ENCODE results near the gene RBL2.

DNA sequence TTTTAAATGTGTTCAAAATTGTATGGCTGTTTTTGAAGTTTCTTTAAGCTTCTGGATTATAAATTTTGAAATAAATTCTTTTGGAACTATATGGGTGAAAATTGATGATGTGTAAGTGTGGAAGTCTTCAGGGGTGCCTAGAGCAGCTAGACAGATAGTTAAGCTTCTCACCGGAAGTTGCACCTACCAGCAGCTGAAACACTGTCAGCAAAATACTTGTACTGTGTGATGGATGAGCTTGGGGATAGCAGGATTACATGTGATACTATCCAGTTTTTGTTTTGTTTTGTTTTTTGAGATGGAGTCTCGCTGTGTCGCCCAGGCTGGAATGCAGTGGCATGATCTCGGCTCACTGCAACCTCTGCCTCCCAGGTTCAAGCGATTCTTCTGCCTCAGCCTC is 19.7 kb downstream of the RBL2 start:
- TF ChIP-seq, protein P1, sequence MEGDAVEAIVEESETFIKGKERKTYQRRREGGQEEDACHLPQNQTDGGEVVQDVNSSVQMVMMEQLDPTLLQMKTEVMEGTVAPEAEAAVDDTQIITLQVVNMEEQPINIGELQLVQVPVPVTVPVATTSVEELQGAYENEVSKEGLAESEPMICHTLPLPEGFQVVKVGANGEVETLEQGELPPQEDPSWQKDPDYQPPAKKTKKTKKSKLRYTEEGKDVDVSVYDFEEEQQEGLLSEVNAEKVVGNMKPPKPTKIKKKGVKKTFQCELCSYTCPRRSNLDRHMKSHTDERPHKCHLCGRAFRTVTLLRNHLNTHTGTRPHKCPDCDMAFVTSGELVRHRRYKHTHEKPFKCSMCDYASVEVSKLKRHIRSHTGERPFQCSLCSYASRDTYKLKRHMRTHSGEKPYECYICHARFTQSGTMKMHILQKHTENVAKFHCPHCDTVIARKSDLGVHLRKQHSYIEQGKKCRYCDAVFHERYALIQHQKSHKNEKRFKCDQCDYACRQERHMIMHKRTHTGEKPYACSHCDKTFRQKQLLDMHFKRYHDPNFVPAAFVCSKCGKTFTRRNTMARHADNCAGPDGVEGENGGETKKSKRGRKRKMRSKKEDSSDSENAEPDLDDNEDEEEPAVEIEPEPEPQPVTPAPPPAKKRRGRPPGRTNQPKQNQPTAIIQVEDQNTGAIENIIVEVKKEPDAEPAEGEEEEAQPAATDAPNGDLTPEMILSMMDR (tag by site-specific recombination; IDR thresholded peaks at IDR 0.05): no peak
- TF ChIP-seq TCF7L2 (IDR thresholded peaks at IDR 0.05; ENCODE audit: borderline replicate concordance, low read depth, low read length) (no peak), ZEB2 (tag by site-specific recombination; IDR thresholded peaks at IDR 0.05) (no peak), YY2 (tag by site-specific recombination; IDR thresholded peaks at IDR 0.05) (no peak), ZNF513 (tag by site-specific recombination; IDR thresholded peaks at IDR 0.05) (no peak), ZNF211 (tag by site-specific recombination; IDR thresholded peaks at IDR 0.05; ENCODE audit: low read depth) (no peak), SALL2 (tag by site-specific recombination; IDR thresholded peaks at IDR 0.05; ENCODE audit: borderline replicate concordance) (no peak), ZNF488 (tag by site-specific recombination; IDR thresholded peaks at IDR 0.05) (no peak), ZNF426 (tag by site-specific recombination; IDR thresholded peaks at IDR 0.05) (no peak), ZNF639 (tag by site-specific recombination; IDR thresholded peaks at IDR 0.05) (no peak)
- TF ChIP-seq, protein P2, sequence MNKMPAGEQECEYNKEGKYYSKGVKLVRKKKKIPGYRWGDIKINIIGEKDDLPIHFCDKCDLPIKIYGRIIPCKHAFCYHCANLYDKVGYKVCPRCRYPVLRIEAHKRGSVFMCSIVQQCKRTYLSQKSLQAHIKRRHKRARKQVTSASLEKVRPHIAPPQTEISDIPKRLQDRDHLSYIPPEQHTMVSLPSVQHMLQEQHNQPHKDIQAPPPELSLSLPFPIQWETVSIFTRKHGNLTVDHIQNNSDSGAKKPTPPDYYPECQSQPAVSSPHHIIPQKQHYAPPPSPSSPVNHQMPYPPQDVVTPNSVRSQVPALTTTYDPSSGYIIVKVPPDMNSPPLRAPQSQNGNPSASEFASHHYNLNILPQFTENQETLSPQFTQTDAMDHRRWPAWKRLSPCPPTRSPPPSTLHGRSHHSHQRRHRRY (tag by site-specific recombination; IDR thresholded peaks at IDR 0.05): no peak
- TF ChIP-seq, protein P3, sequence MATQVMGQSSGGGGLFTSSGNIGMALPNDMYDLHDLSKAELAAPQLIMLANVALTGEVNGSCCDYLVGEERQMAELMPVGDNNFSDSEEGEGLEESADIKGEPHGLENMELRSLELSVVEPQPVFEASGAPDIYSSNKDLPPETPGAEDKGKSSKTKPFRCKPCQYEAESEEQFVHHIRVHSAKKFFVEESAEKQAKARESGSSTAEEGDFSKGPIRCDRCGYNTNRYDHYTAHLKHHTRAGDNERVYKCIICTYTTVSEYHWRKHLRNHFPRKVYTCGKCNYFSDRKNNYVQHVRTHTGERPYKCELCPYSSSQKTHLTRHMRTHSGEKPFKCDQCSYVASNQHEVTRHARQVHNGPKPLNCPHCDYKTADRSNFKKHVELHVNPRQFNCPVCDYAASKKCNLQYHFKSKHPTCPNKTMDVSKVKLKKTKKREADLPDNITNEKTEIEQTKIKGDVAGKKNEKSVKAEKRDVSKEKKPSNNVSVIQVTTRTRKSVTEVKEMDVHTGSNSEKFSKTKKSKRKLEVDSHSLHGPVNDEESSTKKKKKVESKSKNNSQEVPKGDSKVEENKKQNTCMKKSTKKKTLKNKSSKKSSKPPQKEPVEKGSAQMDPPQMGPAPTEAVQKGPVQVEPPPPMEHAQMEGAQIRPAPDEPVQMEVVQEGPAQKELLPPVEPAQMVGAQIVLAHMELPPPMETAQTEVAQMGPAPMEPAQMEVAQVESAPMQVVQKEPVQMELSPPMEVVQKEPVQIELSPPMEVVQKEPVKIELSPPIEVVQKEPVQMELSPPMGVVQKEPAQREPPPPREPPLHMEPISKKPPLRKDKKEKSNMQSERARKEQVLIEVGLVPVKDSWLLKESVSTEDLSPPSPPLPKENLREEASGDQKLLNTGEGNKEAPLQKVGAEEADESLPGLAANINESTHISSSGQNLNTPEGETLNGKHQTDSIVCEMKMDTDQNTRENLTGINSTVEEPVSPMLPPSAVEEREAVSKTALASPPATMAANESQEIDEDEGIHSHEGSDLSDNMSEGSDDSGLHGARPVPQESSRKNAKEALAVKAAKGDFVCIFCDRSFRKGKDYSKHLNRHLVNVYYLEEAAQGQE (tag by site-specific recombination; IDR thresholded peaks at IDR 0.05): no peak
- TF ChIP-seq, protein P4, sequence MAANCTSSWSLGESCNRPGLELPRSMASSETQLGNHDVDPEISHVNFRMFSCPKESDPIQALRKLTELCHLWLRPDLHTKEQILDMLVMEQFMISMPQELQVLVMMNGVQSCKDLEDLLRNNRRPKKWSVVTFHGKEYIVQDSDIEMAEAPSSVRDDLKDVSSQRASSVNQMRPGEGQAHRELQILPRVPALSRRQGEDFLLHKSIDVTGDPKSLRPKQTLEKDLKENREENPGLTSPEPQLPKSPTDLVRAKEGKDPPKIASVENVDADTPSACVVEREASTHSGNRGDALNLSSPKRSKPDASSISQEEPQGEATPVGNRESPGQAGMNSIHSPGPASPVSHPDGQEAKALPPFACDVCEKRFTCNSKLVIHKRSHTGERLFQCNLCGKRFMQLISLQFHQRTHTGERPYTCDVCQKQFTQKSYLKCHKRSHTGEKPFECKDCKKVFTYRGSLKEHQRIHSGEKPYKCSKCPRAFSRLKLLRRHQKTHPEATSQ (tag by site-specific recombination; IDR thresholded peaks at IDR 0.05): no peak
